ENCODE measurements around the gene NPAS3. TPM values are rescaled to one million over a fixed set of nuclear protein-coding genes. Genes with fewer than 3 reads are reported as not detected.

Gene NPAS3
- total and polyA plus RNA-seq, 2 of the 13 experiments (the other 11 are each of a cell fraction or from before 2014, with no cell fraction given) = not detected

DNA sequence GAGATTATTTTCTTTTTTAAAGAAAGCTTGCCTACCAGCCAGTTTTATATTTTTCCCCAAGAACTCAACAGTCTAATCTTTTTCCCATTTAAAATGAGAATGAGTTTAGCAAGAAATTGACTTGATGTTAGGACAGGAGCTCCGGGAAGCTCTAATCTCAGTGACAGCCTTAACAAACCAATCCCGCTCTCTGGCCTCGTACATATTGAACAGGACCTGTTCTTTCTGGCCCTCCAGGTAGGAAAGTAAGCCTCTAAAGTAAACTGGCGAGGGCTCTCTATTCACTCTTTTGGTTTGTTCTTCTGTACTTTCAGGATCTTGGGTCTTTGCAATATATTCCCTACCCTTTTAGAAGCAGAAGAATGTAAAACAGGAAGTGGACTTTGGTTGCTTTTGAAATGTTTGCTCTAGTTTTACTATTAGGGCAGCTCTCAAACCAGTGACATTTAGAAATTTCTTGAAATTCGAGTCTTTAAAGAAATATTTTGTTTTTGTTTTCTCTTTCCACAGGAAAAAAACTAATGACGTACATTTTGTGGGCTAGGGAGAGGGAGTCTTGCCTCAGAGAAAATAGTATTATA lies 17.9 kb upstream of the NPAS3 start (continued):
- TF ChIP-seq PTBP1 (IDR thresholded peaks at IDR 0.05; ENCODE audit: low read depth, low read length, poor library complexity, severe bottlenecking) (no peak), ELF1 (CRISPR knock-in tag; IDR thresholded peaks at IDR 0.05) (peak; percentile 45; the same call in 1 of the 2 replicates), FOXO1 (CRISPR knock-in tag; IDR thresholded peaks at IDR 0.05) (no peak), MLLT10 (CRISPR knock-in tag; IDR thresholded peaks at IDR 0.05) (no peak), SETDB1 (CRISPR knock-in tag; IDR thresholded peaks at IDR 0.05; ENCODE audit: borderline replicate concordance) (no peak), ZNF549 (CRISPR knock-in tag; IDR thresholded peaks at IDR 0.05) (peak; percentile 99), BRCA1 (CRISPR knock-in tag; IDR thresholded peaks at IDR 0.05) (no peak), SAP130 (CRISPR knock-in tag; IDR thresholded peaks at IDR 0.05; ENCODE audit: low read depth) (no peak), ZNF260 (CRISPR knock-in tag; IDR thresholded peaks at IDR 0.05; ENCODE audit: borderline replicate concordance, low read depth) (no peak), CREM (IDR thresholded peaks at IDR 0.05) (no peak), CREM (CRISPR knock-in tag; IDR thresholded peaks at IDR 0.05) (no peak), ZSCAN25 (CRISPR knock-in tag; IDR thresholded peaks at IDR 0.05) (no peak), ZNF180 (CRISPR knock-in tag; IDR thresholded peaks at IDR 0.05; ENCODE audit: borderline replicate concordance, low read depth) (no peak), ESRRA (CRISPR knock-in tag; IDR thresholded peaks at IDR 0.05; ENCODE audit: low read depth) (no peak), KLF11 (CRISPR knock-in tag; IDR thresholded peaks at IDR 0.05) (no peak), TEAD2 (CRISPR knock-in tag; IDR thresholded peaks at IDR 0.05) (no peak), GATAD2A (CRISPR knock-in tag; IDR thresholded peaks at IDR 0.05) (0 out of 2 replicates have a peak, but pooled peaks have one; percentile 14), HNF4A (CRISPR knock-in tag; IDR thresholded peaks at IDR 0.05) (peak; percentile 76), NCOA2 (CRISPR knock-in tag; IDR thresholded peaks at IDR 0.05) (no peak), TAF15 (IDR thresholded peaks at IDR 0.05; ENCODE audit: low read depth, low read length, poor library complexity, severe bottlenecking) (no peak), ZKSCAN5 (CRISPR knock-in tag; IDR thresholded peaks at IDR 0.05) (no peak), HCFC1 (IDR thresholded peaks at IDR 0.05; ENCODE audit: low read depth, low read length) (no peak), ZNF20 (CRISPR knock-in tag; IDR thresholded peaks at IDR 0.05) (no peak), CHCHD3 (CRISPR knock-in tag; IDR thresholded peaks at IDR 0.05) (no peak)
- TF ChIP-seq, protein P1, sequence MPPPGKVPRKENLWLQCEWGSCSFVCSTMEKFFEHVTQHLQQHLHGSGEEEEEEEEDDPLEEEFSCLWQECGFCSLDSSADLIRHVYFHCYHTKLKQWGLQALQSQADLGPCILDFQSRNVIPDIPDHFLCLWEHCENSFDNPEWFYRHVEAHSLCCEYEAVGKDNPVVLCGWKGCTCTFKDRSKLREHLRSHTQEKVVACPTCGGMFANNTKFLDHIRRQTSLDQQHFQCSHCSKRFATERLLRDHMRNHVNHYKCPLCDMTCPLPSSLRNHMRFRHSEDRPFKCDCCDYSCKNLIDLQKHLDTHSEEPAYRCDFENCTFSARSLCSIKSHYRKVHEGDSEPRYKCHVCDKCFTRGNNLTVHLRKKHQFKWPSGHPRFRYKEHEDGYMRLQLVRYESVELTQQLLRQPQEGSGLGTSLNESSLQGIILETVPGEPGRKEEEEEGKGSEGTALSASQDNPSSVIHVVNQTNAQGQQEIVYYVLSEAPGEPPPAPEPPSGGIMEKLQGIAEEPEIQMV (CRISPR knock-in tag; IDR thresholded peaks at IDR 0.05; ENCODE audit: low read depth) = no peak
- TF ChIP-seq, protein P2, sequence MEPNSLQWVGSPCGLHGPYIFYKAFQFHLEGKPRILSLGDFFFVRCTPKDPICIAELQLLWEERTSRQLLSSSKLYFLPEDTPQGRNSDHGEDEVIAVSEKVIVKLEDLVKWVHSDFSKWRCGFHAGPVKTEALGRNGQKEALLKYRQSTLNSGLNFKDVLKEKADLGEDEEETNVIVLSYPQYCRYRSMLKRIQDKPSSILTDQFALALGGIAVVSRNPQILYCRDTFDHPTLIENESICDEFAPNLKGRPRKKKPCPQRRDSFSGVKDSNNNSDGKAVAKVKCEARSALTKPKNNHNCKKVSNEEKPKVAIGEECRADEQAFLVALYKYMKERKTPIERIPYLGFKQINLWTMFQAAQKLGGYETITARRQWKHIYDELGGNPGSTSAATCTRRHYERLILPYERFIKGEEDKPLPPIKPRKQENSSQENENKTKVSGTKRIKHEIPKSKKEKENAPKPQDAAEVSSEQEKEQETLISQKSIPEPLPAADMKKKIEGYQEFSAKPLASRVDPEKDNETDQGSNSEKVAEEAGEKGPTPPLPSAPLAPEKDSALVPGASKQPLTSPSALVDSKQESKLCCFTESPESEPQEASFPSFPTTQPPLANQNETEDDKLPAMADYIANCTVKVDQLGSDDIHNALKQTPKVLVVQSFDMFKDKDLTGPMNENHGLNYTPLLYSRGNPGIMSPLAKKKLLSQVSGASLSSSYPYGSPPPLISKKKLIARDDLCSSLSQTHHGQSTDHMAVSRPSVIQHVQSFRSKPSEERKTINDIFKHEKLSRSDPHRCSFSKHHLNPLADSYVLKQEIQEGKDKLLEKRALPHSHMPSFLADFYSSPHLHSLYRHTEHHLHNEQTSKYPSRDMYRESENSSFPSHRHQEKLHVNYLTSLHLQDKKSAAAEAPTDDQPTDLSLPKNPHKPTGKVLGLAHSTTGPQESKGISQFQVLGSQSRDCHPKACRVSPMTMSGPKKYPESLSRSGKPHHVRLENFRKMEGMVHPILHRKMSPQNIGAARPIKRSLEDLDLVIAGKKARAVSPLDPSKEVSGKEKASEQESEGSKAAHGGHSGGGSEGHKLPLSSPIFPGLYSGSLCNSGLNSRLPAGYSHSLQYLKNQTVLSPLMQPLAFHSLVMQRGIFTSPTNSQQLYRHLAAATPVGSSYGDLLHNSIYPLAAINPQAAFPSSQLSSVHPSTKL (CRISPR knock-in tag; IDR thresholded peaks at IDR 0.05) = peak; percentile 37; the same call in 1 of the 2 replicates

All from HepG2 (cell line).